Epithelial cell of esophagus (primary cell): Measurements from ENCODE around the gene XRCC6.

ENCODE experiments used
- DNase-seq: peaks from one replicate; pipeline ENCODE4 v3.0.0; 2010; ENCODE audit warnings: low read depth
- H3K4me3 ChIP-seq: 2 replicates; pipeline ENCODE4 v1.5.1; 2011; ENCODE audit warnings: mild to moderate bottlenecking, low read length, control low read depth
- CTCF ChIP-seq: IDR thresholded peaks from 2 replicates; pipeline ENCODE4 v1.5.1; 2011; ENCODE audit warnings: low read depth, mild to moderate bottlenecking, low read length, control low read depth, inconsistent platforms; ENCODE audit not compliant: insufficient read depth; ENCODE audit errors: missing control alignments

XRCC6 gene

DNA sequence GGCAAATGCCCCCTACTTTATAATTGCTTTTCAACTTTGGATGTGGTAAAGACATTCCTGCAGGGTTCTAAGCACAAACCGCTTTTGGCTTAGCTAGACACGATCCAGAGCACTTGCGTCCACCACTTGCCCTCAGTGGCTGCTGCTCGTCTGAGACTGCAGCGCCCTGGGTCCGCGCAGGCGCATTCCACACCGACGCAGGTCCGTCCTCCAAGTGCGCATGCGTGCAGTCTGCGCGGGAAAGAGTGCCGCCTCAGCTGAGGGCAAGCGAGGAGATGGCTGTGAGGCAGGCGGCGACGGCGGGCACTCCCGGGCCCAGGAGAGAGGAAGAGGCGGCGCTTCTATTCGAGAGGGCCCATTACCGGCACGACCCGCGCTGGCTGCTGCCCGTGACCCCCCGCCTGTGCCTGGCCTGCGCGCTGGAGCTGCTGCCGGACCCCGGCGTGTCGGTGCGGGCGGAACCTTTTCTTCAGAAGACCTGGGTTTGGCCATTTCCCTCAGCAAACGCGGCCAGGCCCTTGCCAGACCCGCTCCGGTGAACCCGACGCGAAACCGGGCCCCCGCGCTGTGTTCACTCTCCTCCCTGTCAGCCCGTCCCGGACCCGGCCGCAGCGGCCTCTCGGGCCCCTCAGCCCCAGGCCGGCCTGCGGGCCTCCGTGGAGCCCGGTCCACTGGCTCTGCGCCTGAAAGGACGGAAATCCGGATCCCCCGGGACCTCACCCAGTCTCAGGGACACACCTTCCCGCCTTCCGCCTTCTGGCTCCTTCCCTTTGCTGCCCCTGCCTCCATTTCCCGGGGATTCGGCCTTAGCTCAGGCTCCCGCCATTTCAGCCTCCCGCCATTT lies 78.4 kb downstream of the XRCC6 start, which contains the start of gene MEI1:
Gene MEI1, plus strand, starts transcription at position 240 of the 844 bp plus-strand sequence. Its CDS starts 36 bp downstream, at position 276.
- H3K4me3 ChIP-seq: no peak within 1 kb of the TSS
- peak; percentile 63 for DNase-seq
- TF ChIP-seq CTCF: no peak

DNA sequence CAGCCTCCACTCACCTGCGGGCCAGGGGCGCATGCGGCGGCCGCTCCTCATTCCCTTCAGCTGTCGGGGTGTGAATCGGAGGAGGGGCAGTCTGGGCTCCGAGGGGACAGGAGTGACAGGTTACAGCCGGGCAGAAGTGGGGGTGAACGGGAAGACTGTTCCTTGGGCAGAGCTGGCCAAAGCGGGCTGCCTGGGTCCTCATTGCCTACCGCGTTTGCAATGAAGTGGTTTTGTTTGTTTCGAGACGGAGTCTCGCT lies 78.9 kb downstream of the XRCC6 start:
- DNase-seq: no peak
- TF ChIP-seq CTCF: no peak
- H3K4me3 ChIP-seq: no peak overlapping the region

DNA sequence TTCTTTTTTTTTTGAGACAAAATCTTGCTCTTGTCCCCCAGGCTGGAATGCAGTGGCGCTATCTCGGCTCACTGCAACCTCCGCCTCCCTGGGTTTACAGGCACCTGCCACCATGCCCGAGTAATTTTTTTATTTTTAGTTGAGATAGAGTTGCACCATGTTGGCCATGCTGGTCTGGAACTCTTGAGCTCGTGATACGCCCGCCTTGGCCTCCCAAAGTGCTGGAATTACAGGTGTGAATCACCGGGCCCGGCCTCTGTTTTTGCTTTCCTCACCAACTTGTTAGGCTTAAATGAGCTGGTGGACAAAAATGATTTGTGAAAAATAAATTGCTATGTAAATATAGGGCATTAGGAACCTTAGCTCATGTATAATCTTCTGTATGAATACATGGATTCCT lies 81.7 kb downstream of the XRCC6 start:
- TF ChIP-seq CTCF: no peak
- no peak for DNase-seq
- H3K4me3 ChIP-seq: no peak overlapping the region

DNA sequence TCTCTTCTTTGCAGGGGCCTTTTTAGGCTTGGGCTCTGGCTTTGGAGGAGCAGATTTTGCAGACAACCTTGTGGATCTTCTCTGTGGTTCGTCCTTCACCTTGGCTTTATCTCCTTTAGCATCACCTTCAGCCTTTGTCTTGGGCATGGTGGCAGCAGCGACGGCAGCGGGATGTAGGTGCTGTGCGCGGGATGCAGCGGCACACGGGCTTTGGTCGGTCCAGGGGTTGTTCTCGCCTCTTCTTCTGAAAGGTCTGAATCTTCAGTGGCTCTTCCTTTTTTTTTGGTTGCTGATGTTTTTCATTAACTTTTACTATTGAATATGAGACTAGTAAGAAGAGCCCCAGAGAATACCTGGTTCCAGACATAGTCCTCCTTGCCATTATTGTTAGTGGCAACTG lies 88.2 kb downstream of the XRCC6 start:
- no peak for TF ChIP-seq CTCF

DNA sequence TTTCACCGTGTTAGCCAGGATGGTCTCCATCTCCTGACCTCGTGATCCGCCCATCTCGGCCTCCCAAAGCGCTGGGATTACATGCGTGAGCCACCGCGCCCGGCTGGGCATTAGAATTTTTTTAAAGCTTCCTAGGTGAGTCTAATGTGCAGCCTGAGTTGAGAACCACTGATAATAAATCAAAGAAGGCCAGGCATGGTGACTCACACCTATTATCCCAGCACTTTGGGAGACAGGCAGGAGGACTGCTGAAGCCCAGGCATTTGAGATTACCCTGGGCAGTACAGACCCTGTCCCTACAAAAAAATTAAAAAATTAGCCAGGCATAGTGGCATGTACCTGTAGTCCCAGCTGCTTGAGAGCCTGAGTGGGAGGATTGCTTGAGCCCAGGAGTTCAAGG lies 91.9 kb downstream of the XRCC6 start:
- no peak overlapping the region for H3K4me3 ChIP-seq
- DNase-seq: no peak
- TF ChIP-seq CTCF: no peak

More for the DNA sequence above, 88.2 kb downstream of the XRCC6 start:
- DNase-seq: no peak
- no peak overlapping the region for H3K4me3 ChIP-seq
